H9 (cell line): ENCODE results near the gene BEST1. TPM values are rescaled to one million over a fixed set of nuclear protein-coding genes. Genes with fewer than 3 reads are reported as not detected.

ENCODE experiments used
- DNase-seq: peaks from one replicate; pipeline ENCODE4 v3.0.0-alpha.2; 2017
- H2AFZ ChIP-seq: one replicate; pipeline ENCODE4 v1.6.1; 2013; ENCODE audit warnings: mild to moderate bottlenecking, low read length, control low read depth, moderate library complexity
- H2AK5ac ChIP-seq: 2 replicates; pipeline ENCODE4 v1.6.1; 2013; ENCODE audit warnings: low read length, control low read depth, mixed read lengths; ENCODE audit not compliant: insufficient read length
- H2BK120ac ChIP-seq: one replicate; pipeline ENCODE4 v1.6.1; 2013; ENCODE audit warnings: low read depth, mild to moderate bottlenecking, low read length, control low read depth, inconsistent platforms; ENCODE audit not compliant: poor library complexity, severe bottlenecking
- H2BK12ac ChIP-seq: 2 replicates; pipeline ENCODE4 v1.6.1; 2013; ENCODE audit warnings: low read length, control low read depth, mixed read lengths, low read depth; ENCODE audit not compliant: insufficient read length
- H2BK15ac ChIP-seq: 2 replicates; pipeline ENCODE4 v1.6.1; 2013; ENCODE audit warnings: low read depth, low read length, control low read depth
- H2BK20ac ChIP-seq: one replicate; pipeline ENCODE4 v1.6.1; 2013; ENCODE audit warnings: low read depth, mild to moderate bottlenecking, low read length, control low read depth, inconsistent platforms; ENCODE audit not compliant: poor library complexity, severe bottlenecking
- H2BK5ac ChIP-seq: 2 replicates; pipeline ENCODE4 v1.6.1; 2013; ENCODE audit warnings: low read length, control low read depth, mixed read lengths; ENCODE audit not compliant: insufficient read length
- H3K14ac ChIP-seq: 2 replicates; pipeline ENCODE4 v1.6.1; 2013; ENCODE audit warnings: low read length, control low read depth; ENCODE audit not compliant: insufficient read depth
- H3K18ac ChIP-seq: 2 replicates; pipeline ENCODE4 v1.6.1; 2013; ENCODE audit warnings: low read depth, mild to moderate bottlenecking, mixed read lengths, low read length, control low read depth; ENCODE audit not compliant: insufficient read length
- H3K23ac ChIP-seq: 2 replicates; pipeline ENCODE4 v1.6.1; 2013; ENCODE audit warnings: low read length, control low read depth, mixed read lengths, low read depth; ENCODE audit not compliant: insufficient read length
- H3K23me2 ChIP-seq: 2 replicates; pipeline ENCODE4 v1.6.1; 2013; ENCODE audit warnings: low read depth, mild to moderate bottlenecking, mixed read lengths, low read length, control low read depth; ENCODE audit not compliant: insufficient read length, poor library complexity, severe bottlenecking
- H3K27ac ChIP-seq: 2 replicates; pipeline ENCODE4 v1.5.1; 2013; ENCODE audit warnings: low read length, control low read depth, mixed read lengths, low read depth; ENCODE audit not compliant: insufficient read length
- H3K27me3 ChIP-seq: 2 replicates; pipeline ENCODE4 v1.6.1; 2013; ENCODE audit warnings: low read length, control low read depth, inconsistent platforms; ENCODE audit not compliant: insufficient read depth
- H3K4ac ChIP-seq: 2 replicates; pipeline ENCODE4 v1.6.1; 2013; ENCODE audit warnings: low read depth, mild to moderate bottlenecking, control low read depth, inconsistent platforms, low read length, moderate library complexity
- H3K4me1 ChIP-seq: 2 replicates; pipeline ENCODE4 v1.6.1; 2013; ENCODE audit warnings: low read length, control low read depth, inconsistent platforms; ENCODE audit not compliant: insufficient read depth
- H3K4me2 ChIP-seq: 2 replicates; pipeline ENCODE4 v1.6.1; 2013; ENCODE audit warnings: low read length, control low read depth, mixed read lengths; ENCODE audit not compliant: insufficient read length, insufficient read depth
- H3K56ac ChIP-seq: 2 replicates; pipeline ENCODE4 v1.6.1; 2013; ENCODE audit warnings: low read depth, mild to moderate bottlenecking, mixed read lengths, low read length, control low read depth; ENCODE audit not compliant: insufficient read length
- H3K79me1 ChIP-seq: 2 replicates; pipeline ENCODE4 v1.6.1; 2013; ENCODE audit warnings: low read depth, mild to moderate bottlenecking, moderate library complexity, low read length, control low read depth, inconsistent platforms; ENCODE audit not compliant: insufficient read depth, poor library complexity, severe bottlenecking
- H3K79me2 ChIP-seq: 2 replicates; pipeline ENCODE4 v1.6.1; 2013; ENCODE audit warnings: low read length, control low read depth, inconsistent platforms; ENCODE audit not compliant: insufficient read depth
- H3K9ac ChIP-seq: 2 replicates; pipeline ENCODE4 v1.6.1; 2013; ENCODE audit warnings: low read length, control low read depth, mixed read lengths; ENCODE audit not compliant: insufficient read length; ENCODE audit errors: extremely low read depth
- H3K9me3 ChIP-seq: one replicate; pipeline ENCODE4 v1.6.1; 2013; ENCODE audit warnings: low read depth, low read length, inconsistent platforms; ENCODE audit not compliant: control insufficient read depth
- H3T11ph ChIP-seq: one replicate; pipeline ENCODE4 v1.6.1; 2013; ENCODE audit warnings: mild to moderate bottlenecking, low read length, control low read depth, inconsistent platforms
- H4K20me1 ChIP-seq: one replicate; pipeline ENCODE4 v1.6.1; 2013; ENCODE audit not compliant: control insufficient read depth, insufficient read length, insufficient read depth
- H4K5ac ChIP-seq: 2 replicates; pipeline ENCODE4 v1.6.1; 2013; ENCODE audit warnings: low read depth, mild to moderate bottlenecking, mixed read lengths, low read length, control low read depth; ENCODE audit not compliant: insufficient read length
- H4K8ac ChIP-seq: replicated peaks from 2 replicates; pipeline ENCODE4 v1.6.1; 2013; ENCODE audit warnings: low read length, control low read depth, mixed read lengths, low read depth; ENCODE audit not compliant: insufficient read length
- H4K91ac ChIP-seq: 2 replicates; pipeline ENCODE4 v1.6.1; 2013; ENCODE audit warnings: low read depth, mild to moderate bottlenecking, moderate library complexity, mixed read lengths, low read length, control low read depth; ENCODE audit not compliant: insufficient read length
- H3K27ac Mint-ChIP-seq, 3 experiments: 2 replicates in 2 of 3; 3 replicates in 1 of 3; pipeline ENCODE4 v1.8.0; 2020 to 2021; ENCODE audit warnings: mixed read lengths in 3 of 3, mild to moderate bottlenecking in 1 of 3, moderate library complexity in 1 of 3
- H3K27me3 Mint-ChIP-seq: 2 replicates; pipeline ENCODE4 v1.8.0; 2021; ENCODE audit warnings: low read depth, mild to moderate bottlenecking, moderate library complexity, mixed read lengths
- H3K36me3 Mint-ChIP-seq, 3 experiments: 2 replicates in 2 of 3; 3 replicates in 1 of 3; pipeline ENCODE4 v1.8.0; 2020 to 2021; ENCODE audit warnings: low read depth in 3 of 3, mixed read lengths in 3 of 3; ENCODE audit not compliant: insufficient read depth in 1 of 3
- H3K4me1 Mint-ChIP-seq, 2 experiments: 2 replicates each; pipeline ENCODE4 v1.8.0; 2020; ENCODE audit warnings: mixed read lengths in 2 of 2
- H3K4me3 Mint-ChIP-seq, 2 experiments: 2 replicates in 1 of 2; 3 replicates in 1 of 2; pipeline ENCODE4 v1.8.0; 2020 to 2021; ENCODE audit warnings: mild to moderate bottlenecking in 2 of 2, mixed read lengths in 2 of 2, moderate library complexity in 1 of 2
- H3K9me3 Mint-ChIP-seq, 2 experiments: 2 replicates in 1 of 2; 3 replicates in 1 of 2; pipeline ENCODE4 v1.8.0; 2020; ENCODE audit warnings: mild to moderate bottlenecking in 2 of 2, mixed read lengths in 2 of 2, moderate library complexity in 1 of 2
- WGBS: extraction: QIAGEN DNeasy Blood & Tissue Kit; methylation state at CpG from one replicate; pipeline ENCODE4 v1.1.7; 2013; ENCODE audit warnings: missing lambda C conversion rate, low lambda C conversion rate, mixed read lengths; ENCODE audit not compliant: insufficient read length; ENCODE audit errors: extremely low coverage; 5-methylcytosine and 5-hydroxymethylcytosine counted together
- total RNA-seq: library from RNA; stranded (reverse); gene quantifications from 2 replicates; pipeline ENCODE4 v1.2.1, GENCODE V29; 2021
- TF ChIP-seq, protein P1 (sequence below): fragments of 200-600 bp; sonication (generic); conservative IDR thresholded peaks from 3 replicates; pipeline ENCODE4 v1.8.0; 2021; ENCODE audit warnings: antibody characterized with exemption, mild to moderate bottlenecking

The BEST1 gene
- total RNA-seq, 1 experiment from 2014 or later, result 0.24 TPM

DNA sequence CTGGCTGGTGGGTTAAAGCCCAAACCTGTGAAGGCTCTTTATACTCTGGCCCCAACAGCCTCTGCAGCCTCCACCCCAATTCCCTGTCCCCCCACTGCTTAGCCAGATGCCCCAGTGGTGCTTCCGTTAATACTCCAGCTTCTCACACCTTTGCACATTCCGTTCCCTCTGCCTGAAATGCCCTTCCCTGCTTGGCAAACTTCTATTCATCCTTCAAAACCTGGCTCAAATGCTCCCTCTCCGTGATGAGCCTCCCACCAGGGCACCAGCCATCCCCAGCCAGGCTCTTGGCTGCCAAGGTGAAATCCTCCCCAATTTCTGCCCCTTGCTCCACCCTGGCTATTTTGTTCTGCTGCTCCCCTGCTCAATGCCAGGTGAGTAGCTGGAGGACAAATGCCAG, 46.3 kb upstream of the BEST1 start:
- no CpG with 5 or more reads among the region's 3 CpGs for WGBS
- no peaks in the 10 kb centered on the region for H3K27me3 ChIP-seq
- H2BK12ac ChIP-seq, result no peak overlapping the region
- no peak overlapping the region for H4K5ac ChIP-seq
- no peak overlapping the region for H3K56ac ChIP-seq
- DNase-seq, result no peak
- no peak overlapping the region for H3K23ac ChIP-seq
- no peak overlapping the region for H4K8ac ChIP-seq
- H2BK15ac ChIP-seq, result no peak overlapping the region
- Mint-ChIP-seq H3K27ac (no peak overlapping the region), H3K4me3 (peak overlapping the region in 1 of 2 experiments; percentile 44; a peak in 1 of 5 replicates), H3K9me3 (no peaks in the 10 kb centered on the region), H3K4me1 (peaks cover 9 to 35% of the 10 kb centered on the region in 2 experiments), H3K27me3 (peaks cover 7% of the 10 kb centered on the region), H3K36me3 (no peaks in the 10 kb centered on the region)
- H3T11ph ChIP-seq, result no peak overlapping the region
- H3K4me2 ChIP-seq, result no peak overlapping the region
- H2BK120ac ChIP-seq, result no peak overlapping the region
- peak overlapping the region; percentile 8 for H3K18ac ChIP-seq
- no peak overlapping the region for H3K4ac ChIP-seq
- no peaks in the 10 kb centered on the region for H3K79me2 ChIP-seq
- H3K79me1 ChIP-seq, result no peaks in the 10 kb centered on the region
- H2AFZ ChIP-seq, result no peak overlapping the region
- no peak overlapping the region for H2AK5ac ChIP-seq
- no peak overlapping the region for H3K14ac ChIP-seq
- no peaks in the 10 kb centered on the region for H3K23me2 ChIP-seq
- no peak overlapping the region for H3K9ac ChIP-seq
- no peaks in the 10 kb centered on the region for H3K9me3 ChIP-seq
- no peak overlapping the region for H2BK5ac ChIP-seq
- H4K20me1 ChIP-seq, result no peaks in the 10 kb centered on the region
- H3K4me1 ChIP-seq, result no peaks in the 10 kb centered on the region; the same call in 1 of the 2 replicates
- TF ChIP-seq, protein P1, sequence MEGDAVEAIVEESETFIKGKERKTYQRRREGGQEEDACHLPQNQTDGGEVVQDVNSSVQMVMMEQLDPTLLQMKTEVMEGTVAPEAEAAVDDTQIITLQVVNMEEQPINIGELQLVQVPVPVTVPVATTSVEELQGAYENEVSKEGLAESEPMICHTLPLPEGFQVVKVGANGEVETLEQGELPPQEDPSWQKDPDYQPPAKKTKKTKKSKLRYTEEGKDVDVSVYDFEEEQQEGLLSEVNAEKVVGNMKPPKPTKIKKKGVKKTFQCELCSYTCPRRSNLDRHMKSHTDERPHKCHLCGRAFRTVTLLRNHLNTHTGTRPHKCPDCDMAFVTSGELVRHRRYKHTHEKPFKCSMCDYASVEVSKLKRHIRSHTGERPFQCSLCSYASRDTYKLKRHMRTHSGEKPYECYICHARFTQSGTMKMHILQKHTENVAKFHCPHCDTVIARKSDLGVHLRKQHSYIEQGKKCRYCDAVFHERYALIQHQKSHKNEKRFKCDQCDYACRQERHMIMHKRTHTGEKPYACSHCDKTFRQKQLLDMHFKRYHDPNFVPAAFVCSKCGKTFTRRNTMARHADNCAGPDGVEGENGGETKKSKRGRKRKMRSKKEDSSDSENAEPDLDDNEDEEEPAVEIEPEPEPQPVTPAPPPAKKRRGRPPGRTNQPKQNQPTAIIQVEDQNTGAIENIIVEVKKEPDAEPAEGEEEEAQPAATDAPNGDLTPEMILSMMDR, result no peak
- H4K91ac ChIP-seq, result no peak overlapping the region
- no peak overlapping the region for H2BK20ac ChIP-seq
- no peak overlapping the region for H3K27ac ChIP-seq
